Endothelial cell (in vitro differentiated cells): ENCODE results near the gene ZWILCH. TPM values are rescaled to one million over a fixed set of nuclear protein-coding genes. Genes with fewer than 3 reads are reported as not detected.

Experiments used
- DNase-seq: peaks from one replicate; pipeline ENCODE4 v3.0.0; 2021; ENCODE audit warnings: low spot score
- H3K27ac Mint-ChIP-seq: one replicate; pipeline ENCODE4 v1.8.0; 2021; ENCODE audit warnings: mixed read lengths, inconsistent platforms; ENCODE audit not compliant: unreplicated experiment
- H3K27me3 Mint-ChIP-seq: one replicate; pipeline ENCODE4 v1.8.0; 2021; ENCODE audit warnings: mild to moderate bottlenecking, moderate library complexity, mixed read lengths, inconsistent platforms; ENCODE audit not compliant: unreplicated experiment
- H3K36me3 Mint-ChIP-seq: one replicate; pipeline ENCODE4 v1.8.0; 2021; ENCODE audit warnings: mild to moderate bottlenecking, low read depth, mixed read lengths, inconsistent platforms; ENCODE audit not compliant: unreplicated experiment
- H3K4me1 Mint-ChIP-seq: one replicate; pipeline ENCODE4 v1.8.0; 2021; ENCODE audit warnings: mild to moderate bottlenecking, mixed read lengths, inconsistent platforms; ENCODE audit not compliant: unreplicated experiment
- H3K4me3 Mint-ChIP-seq: one replicate; pipeline ENCODE4 v1.8.0; 2021; ENCODE audit warnings: mild to moderate bottlenecking, mixed read lengths, inconsistent platforms; ENCODE audit not compliant: unreplicated experiment
- H3K9me3 Mint-ChIP-seq: one replicate; pipeline ENCODE4 v1.8.0; 2021; ENCODE audit warnings: mixed read lengths, inconsistent platforms; ENCODE audit not compliant: unreplicated experiment
- total RNA-seq: library from RNA; stranded (reverse); fragmentation: NEBNext Ultra II Directional; extraction: Animal tissue kit (Norgen Biotek cat#: 25700); gene quantifications from one replicate; pipeline ENCODE4 v1.2.1, GENCODE V29; 2021; ENCODE audit not compliant: unreplicated experiment
- TF ChIP-seq, protein P1 (sequence below): fragments of 200-600 bp; sonication (generic); IDR thresholded peaks from one replicate; pipeline ENCODE4 v1.5.0; 2021; ENCODE audit warnings: antibody characterized with exemption; ENCODE audit not compliant: unreplicated experiment

The ZWILCH gene
- total RNA-seq, 1 donor from 2014 or later = 19.3 TPM

DNA sequence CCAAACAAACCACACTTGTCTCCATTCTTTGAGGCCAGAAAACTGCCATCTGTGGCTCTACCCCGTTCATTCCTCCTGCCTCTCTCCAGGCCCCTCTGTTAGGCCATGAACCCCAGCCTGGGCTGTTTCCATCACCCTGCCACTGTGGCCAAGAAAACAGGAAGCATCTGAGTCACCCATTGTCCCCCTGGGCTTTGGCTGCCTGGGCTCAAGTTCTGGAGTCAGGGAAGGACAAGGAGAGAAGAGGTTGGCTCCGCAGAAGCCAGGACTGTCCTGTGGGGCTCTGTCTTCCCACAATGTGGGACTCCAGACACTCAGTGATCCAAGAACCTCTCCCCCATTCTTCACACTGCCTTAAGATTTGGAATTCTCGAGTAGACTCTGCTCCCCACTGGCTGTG, 75.5 kb downstream of the ZWILCH start:
- H3K36me3 Mint-ChIP-seq = no peaks in the 10 kb centered on the region
- TF ChIP-seq, protein P1, sequence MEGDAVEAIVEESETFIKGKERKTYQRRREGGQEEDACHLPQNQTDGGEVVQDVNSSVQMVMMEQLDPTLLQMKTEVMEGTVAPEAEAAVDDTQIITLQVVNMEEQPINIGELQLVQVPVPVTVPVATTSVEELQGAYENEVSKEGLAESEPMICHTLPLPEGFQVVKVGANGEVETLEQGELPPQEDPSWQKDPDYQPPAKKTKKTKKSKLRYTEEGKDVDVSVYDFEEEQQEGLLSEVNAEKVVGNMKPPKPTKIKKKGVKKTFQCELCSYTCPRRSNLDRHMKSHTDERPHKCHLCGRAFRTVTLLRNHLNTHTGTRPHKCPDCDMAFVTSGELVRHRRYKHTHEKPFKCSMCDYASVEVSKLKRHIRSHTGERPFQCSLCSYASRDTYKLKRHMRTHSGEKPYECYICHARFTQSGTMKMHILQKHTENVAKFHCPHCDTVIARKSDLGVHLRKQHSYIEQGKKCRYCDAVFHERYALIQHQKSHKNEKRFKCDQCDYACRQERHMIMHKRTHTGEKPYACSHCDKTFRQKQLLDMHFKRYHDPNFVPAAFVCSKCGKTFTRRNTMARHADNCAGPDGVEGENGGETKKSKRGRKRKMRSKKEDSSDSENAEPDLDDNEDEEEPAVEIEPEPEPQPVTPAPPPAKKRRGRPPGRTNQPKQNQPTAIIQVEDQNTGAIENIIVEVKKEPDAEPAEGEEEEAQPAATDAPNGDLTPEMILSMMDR = no peak
- DNase-seq = no peak
- no peaks in the 10 kb centered on the region for H3K9me3 Mint-ChIP-seq
- H3K4me1 Mint-ChIP-seq = no peaks in the 10 kb centered on the region
- no peak overlapping the region for H3K27ac Mint-ChIP-seq
- no peak overlapping the region for H3K4me3 Mint-ChIP-seq
- no peaks in the 10 kb centered on the region for H3K27me3 Mint-ChIP-seq

DNA sequence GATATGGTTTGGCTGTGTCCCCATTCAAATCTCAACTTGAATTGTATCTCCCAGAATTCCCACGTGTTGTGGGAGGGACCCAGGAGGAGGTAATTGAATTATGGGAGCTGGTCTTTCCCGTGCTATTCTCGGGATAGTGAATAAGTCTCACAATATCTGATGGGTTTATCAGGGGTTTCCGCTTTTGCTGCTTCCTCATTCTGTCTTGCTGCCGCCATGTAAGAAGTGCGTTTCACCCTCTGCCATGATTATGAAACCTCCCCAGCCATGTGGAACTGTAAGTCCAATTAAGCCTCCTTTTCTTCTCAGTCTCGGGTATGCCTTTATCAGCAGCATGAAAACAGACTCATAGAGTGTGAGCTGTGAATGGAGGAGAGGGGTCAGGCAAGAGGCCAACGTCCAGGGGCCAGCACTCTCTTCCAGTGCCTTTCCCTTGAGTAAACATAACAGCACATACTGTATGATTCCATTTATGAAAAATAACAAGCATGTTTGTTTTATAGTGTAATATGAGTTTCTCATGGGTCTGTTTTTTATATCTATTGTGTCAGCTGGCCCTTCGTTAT, 76.9 kb downstream of the ZWILCH start:
- no peaks in the 10 kb centered on the region for H3K27me3 Mint-ChIP-seq
- no peak overlapping the region for H3K4me3 Mint-ChIP-seq
- TF ChIP-seq, protein P1 = no peak
- DNase-seq = no peak
- peaks cover 2% of the 10 kb centered on the region for H3K4me1 Mint-ChIP-seq
- H3K27ac Mint-ChIP-seq = no peak overlapping the region
- no peaks in the 10 kb centered on the region for H3K9me3 Mint-ChIP-seq
- no peaks in the 10 kb centered on the region for H3K36me3 Mint-ChIP-seq

DNA sequence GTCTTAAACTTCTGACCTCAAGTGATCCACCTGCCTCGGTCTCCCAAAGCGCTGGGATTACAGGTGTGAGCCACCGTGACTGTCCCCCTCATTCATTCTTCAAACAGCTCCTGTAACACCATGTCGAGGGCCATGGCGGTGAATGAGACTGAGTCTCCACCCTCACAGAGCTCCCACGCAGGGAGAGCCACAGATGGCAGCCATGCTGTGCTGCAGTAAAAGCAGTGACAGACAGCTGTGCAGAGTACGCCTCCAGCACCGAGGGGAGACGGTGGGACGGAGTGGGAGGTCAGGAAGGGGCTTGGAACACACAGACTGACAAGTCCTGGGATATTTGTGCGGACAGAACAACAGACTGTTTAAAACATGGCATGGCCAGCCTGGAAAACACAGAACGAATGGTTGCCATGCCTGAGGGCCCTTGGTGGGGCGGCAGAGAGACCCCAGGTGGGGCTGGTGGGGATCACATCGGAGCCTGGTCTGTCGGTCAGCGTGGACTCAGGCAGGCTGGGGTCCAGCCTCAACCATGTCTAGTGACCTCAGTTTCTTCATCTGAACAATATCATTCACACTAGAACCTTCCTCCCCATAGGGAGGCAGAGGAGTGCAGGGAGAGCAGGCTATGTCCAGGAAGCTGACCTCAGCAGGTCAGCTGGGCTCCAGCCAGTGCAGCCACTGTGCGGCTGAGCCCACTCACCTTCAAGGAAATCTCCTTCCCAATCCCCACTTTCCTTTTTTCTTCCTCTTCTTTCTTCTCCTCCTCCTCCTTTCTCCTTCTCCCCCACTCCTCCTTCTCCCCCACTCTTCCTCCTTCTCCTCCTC, 81.2 kb downstream of the ZWILCH start:
- Mint-ChIP-seq H3K4me1 (peaks cover 7% of the 10 kb centered on the region), H3K27ac (no peak overlapping the region), H3K27me3 (no peaks in the 10 kb centered on the region), H3K9me3 (no peaks in the 10 kb centered on the region), H3K4me3 (no peak overlapping the region), H3K36me3 (no peaks in the 10 kb centered on the region)
- TF ChIP-seq, protein P1 = no peak
- DNase-seq = no peak

DNA sequence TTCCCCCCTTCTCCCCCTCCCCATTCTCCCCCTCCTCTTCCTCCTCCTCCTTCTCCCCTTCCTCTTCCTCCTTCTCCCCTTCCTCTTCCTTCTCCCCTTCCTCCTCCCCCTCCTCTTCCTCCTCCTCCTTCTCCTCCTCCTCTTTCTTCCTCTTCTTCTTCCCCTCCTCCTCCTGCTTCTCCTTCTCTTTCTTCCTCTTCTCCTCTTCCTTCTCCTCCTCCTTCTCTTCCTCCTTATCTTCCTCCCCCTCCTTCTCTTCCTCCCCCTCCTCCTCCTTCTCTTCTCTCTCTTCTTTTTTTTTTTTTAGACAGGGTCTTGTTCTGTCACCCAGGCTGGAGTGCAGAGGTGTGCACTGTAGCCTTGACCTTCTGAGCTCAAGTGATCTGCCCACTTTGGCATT, 81.9 kb downstream of the ZWILCH start:
- peaks cover 7% of the 10 kb centered on the region for H3K4me1 Mint-ChIP-seq
- no peak overlapping the region for H3K4me3 Mint-ChIP-seq
- TF ChIP-seq, protein P1 = no peak
- no peaks in the 10 kb centered on the region for H3K36me3 Mint-ChIP-seq
- no peaks in the 10 kb centered on the region for H3K9me3 Mint-ChIP-seq
- no peak overlapping the region for H3K27ac Mint-ChIP-seq
- no peak for DNase-seq
- H3K27me3 Mint-ChIP-seq = no peaks in the 10 kb centered on the region

DNA sequence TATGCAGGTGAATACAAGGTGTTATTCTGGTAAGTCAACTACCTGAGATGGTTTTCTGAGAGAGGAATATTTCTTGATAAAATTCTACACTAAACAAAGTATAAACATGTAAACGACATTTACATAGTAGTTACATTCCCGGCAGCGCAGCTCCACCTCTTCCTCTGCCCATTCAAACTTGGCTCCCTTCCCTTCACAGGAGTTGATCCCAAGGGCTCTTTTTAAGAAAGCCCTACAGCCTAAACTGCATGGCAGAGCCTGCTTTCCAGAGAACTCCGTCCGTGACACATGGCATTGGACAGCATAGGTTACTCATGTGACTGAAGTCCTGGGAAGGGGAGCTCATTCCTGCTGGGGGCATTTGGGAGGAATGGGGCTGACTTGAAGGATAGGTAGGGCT, 82.6 kb downstream of the ZWILCH start:
- Mint-ChIP-seq H3K27ac (no peak overlapping the region), H3K4me1 (peaks cover 9% of the 10 kb centered on the region), H3K36me3 (no peaks in the 10 kb centered on the region), H3K9me3 (no peaks in the 10 kb centered on the region), H3K27me3 (no peaks in the 10 kb centered on the region), H3K4me3 (no peak overlapping the region)
- DNase-seq = no peak
- TF ChIP-seq, protein P1 = no peak
